Osteocyte (in vitro differentiated cells): ENCODE measurements around the gene INPP1. TPM values are rescaled to one million over a fixed set of nuclear protein-coding genes. Genes with fewer than 3 reads are reported as not detected.
A peak's percentile ranks its signal among the peaks of the same experiment; 100 is the strongest.
"Not testable (repeated sequence)": the region's sequence is repeated elsewhere in the genome, so short reads cannot be mapped to it uniquely, and the experiment has no call there.

Experiments
- DNase-seq: peaks from one replicate; pipeline ENCODE4 v3.0.0; 2021; ENCODE audit warnings: mixed read lengths; ENCODE audit not compliant: unreplicated experiment; ENCODE audit errors: extremely low spot score
- H3K27ac Mint-ChIP-seq: one replicate; pipeline ENCODE4 v1.8.0; 2021; ENCODE audit warnings: mild to moderate bottlenecking, mixed read lengths; ENCODE audit not compliant: unreplicated experiment
- H3K27me3 Mint-ChIP-seq: one replicate; pipeline ENCODE4 v1.8.0; 2021; ENCODE audit warnings: mixed read lengths; ENCODE audit not compliant: unreplicated experiment
- H3K36me3 Mint-ChIP-seq: one replicate; pipeline ENCODE4 v1.8.0; 2021; ENCODE audit warnings: mixed read lengths; ENCODE audit not compliant: unreplicated experiment
- H3K4me1 Mint-ChIP-seq: one replicate; pipeline ENCODE4 v1.8.0; 2021; ENCODE audit warnings: mixed read lengths; ENCODE audit not compliant: unreplicated experiment
- H3K4me3 Mint-ChIP-seq: one replicate; pipeline ENCODE4 v1.8.0; 2021; ENCODE audit warnings: mild to moderate bottlenecking, moderate library complexity, mixed read lengths; ENCODE audit not compliant: unreplicated experiment
- H3K9me3 Mint-ChIP-seq: one replicate; pipeline ENCODE4 v1.8.0; 2021; ENCODE audit warnings: mixed read lengths; ENCODE audit not compliant: unreplicated experiment
- CTCF ChIP-seq: fragments of 200-600 bp; sonication (generic); IDR thresholded peaks from 2 replicates; pipeline ENCODE4 v1.5.0; 2021; ENCODE audit warnings: antibody characterized with exemption, mild to moderate bottlenecking, moderate library complexity
- total RNA-seq: library from RNA; stranded (reverse); gene quantifications from 2 replicates; pipeline ENCODE4 v1.2.1, GENCODE V29; 2021

INPP1 gene
- total RNA-seq, 1 donor from 2014 or later = 17.3 TPM

- Mint-ChIP-seq H3K27ac (no peak overlapping the region), H3K4me3 (no peak overlapping the region), H3K36me3 (no peaks in the 10 kb centered on the region), H3K9me3 (no peaks in the 10 kb centered on the region), H3K27me3 (no peaks in the 10 kb centered on the region), H3K4me1 (peaks cover 35% of the 10 kb centered on the region)
- no peak for TF ChIP-seq CTCF
- DNase-seq = no peak
These were observed 12.7 kb downstream of the INPP1 start for GRCh38 chr2:190355968-190356644.

GRCh38 chr2:190357600-190357999 lies 14.2 kb downstream of the INPP1 start:
- Mint-ChIP-seq H3K36me3 (peaks cover 7% of the 10 kb centered on the region), H3K27ac (peak overlapping the region; percentile 14), H3K27me3 (no peaks in the 10 kb centered on the region), H3K4me3 (no peak overlapping the region), H3K4me1 (peaks cover 35% of the 10 kb centered on the region), H3K9me3 (no peaks in the 10 kb centered on the region)
- no peak for TF ChIP-seq CTCF
- no peak for DNase-seq

- H3K9me3 Mint-ChIP-seq, H3K27me3 Mint-ChIP-seq, DNase-seq: not testable (repeated sequence)
- Mint-ChIP-seq H3K4me1 (peaks cover 35% of the 10 kb centered on the region), H3K27ac (peak overlapping the region; percentile 87), H3K4me3 (peak overlapping the region; percentile 75), H3K36me3 (peaks cover 16% of the 10 kb centered on the region)
These were observed 15.5 kb downstream of the INPP1 start for GRCh38 chr2:190358655-190359448.

GRCh38 chr2:190360561-190360960 lies 17.2 kb downstream of the INPP1 start:
- Mint-ChIP-seq H3K4me1 (peaks cover 35% of the 10 kb centered on the region), H3K27me3 (no peaks in the 10 kb centered on the region), H3K36me3 (peaks cover 18% of the 10 kb centered on the region), H3K27ac (peak overlapping the region; percentile 87), H3K9me3 (no peaks in the 10 kb centered on the region), H3K4me3 (peak overlapping the region; percentile 75)
- no peak for DNase-seq
- no peak for TF ChIP-seq CTCF

- Mint-ChIP-seq H3K27me3 (no peaks in the 10 kb centered on the region), H3K9me3 (no peaks in the 10 kb centered on the region), H3K4me1 (peaks cover 34% of the 10 kb centered on the region), H3K4me3 (no peak overlapping the region), H3K36me3 (peaks cover 18% of the 10 kb centered on the region), H3K27ac (no peak overlapping the region)
- no peak for TF ChIP-seq CTCF
- no peak for DNase-seq
These were observed 17.6 kb downstream of the INPP1 start for GRCh38 chr2:190360965-190361364.
